ENCODE measurements around the gene LSM7.

- TF ChIP-seq, protein P1, sequence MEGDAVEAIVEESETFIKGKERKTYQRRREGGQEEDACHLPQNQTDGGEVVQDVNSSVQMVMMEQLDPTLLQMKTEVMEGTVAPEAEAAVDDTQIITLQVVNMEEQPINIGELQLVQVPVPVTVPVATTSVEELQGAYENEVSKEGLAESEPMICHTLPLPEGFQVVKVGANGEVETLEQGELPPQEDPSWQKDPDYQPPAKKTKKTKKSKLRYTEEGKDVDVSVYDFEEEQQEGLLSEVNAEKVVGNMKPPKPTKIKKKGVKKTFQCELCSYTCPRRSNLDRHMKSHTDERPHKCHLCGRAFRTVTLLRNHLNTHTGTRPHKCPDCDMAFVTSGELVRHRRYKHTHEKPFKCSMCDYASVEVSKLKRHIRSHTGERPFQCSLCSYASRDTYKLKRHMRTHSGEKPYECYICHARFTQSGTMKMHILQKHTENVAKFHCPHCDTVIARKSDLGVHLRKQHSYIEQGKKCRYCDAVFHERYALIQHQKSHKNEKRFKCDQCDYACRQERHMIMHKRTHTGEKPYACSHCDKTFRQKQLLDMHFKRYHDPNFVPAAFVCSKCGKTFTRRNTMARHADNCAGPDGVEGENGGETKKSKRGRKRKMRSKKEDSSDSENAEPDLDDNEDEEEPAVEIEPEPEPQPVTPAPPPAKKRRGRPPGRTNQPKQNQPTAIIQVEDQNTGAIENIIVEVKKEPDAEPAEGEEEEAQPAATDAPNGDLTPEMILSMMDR (IDR thresholded peaks at IDR 0.05): no peak
- TF ChIP-seq EZH2phosphoT487 (IDR thresholded peaks at IDR 0.05): no peak
Measured at GRCh38 chr19:2339644-2340310, 11.4 kb upstream of the LSM7 start.
